ENCODE measurements around the gene LIPG.

DNA sequence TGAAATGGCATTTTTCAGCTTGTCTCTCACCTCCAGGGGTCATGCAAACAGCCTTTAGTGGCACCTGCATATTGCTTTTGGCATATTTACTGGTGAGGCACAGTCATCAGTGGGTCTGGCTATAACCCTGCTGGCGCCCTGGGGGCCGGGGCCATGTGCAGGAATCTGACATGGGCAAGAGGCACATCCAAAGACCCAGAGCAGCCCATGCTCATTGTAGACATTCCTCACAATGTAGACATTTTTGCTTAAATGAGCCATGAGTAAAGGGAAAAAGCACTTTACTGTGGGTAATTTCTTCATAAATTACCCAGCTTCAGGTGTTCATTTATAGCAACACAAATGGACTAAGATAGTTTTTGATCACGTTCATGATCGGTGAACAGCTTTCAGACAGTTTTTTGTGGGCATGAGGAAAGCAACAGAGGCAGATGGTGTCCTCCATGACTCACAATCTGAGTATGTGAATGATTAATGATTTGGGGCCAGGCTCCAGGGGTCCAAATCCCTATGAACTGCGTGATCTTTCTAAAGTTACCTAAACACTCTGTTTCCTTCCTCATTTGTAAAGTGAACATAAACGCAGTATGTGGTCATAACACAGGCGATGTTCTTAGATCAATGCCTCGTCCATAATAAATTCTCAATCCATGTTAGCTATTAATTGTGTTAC is 85.8 kb downstream of the LIPG start:
- TF ChIP-seq POLR2A (IDR thresholded peaks at IDR 0.05) (no peak), POLR2AphosphoS5 (IDR thresholded peaks at IDR 0.05) (no peak)

Measured in prostate gland (tissue), 1 donor.